Fibroblast of lung (primary cell): ENCODE results near the gene GPR108.

ENCODE experiments used
- CTCF ChIP-seq, 2 donors: IDR thresholded peaks in 1 of 2; conservative IDR thresholded peaks in 1 of 2; 1 replicate in 1 of 2; 2 replicates in 1 of 2; pipeline ENCODE4 v1.5.1; 2011 to 2012; ENCODE audit warnings: low read length in 2 of 2, control low read depth in 1 of 2, inconsistent platforms in 1 of 2, low read depth in 1 of 2, mild to moderate bottlenecking in 1 of 2
- EZH2 ChIP-seq: IDR thresholded peaks from 2 replicates; pipeline ENCODE4 v1.5.1; 2012; ENCODE audit warnings: low read length, control low read depth, mild to moderate bottlenecking; ENCODE audit errors: missing control alignments

- no peak for TF ChIP-seq CTCF (conservative IDR thresholded peaks at IDR 0.05 in 1 of 2, IDR thresholded peaks at IDR 0.05 in 1 of 2; ENCODE audit: low read depth in 1 of 2, low read length in 2 of 2)
- no peak for TF ChIP-seq EZH2
These were observed 2.0 kb downstream of the GPR108 start for GRCh38 chr19:6735181-6735911.
